ENCODE results near the gene JCAD. TPM values are rescaled to one million over a fixed set of nuclear protein-coding genes. Genes with fewer than 3 reads are reported as not detected.

The JCAD gene
- total and polyA plus RNA-seq, 2 of the 8 experiments (the other 6 are each of a cell fraction or from before 2014, with no cell fraction given) = 0.56 to 5.2 TPM

- TF ChIP-seq HDAC6 (IDR thresholded peaks at IDR 0.05; ENCODE audit: low read depth, low read length) (no peak), EP300 (IDR thresholded peaks at IDR 0.05; ENCODE audit: borderline replicate concordance in 1 of 2, low read depth in 2 of 2, low read length in 2 of 2) (no peak), SIX5 (IDR thresholded peaks at IDR 0.05; ENCODE audit: low read depth, low read length) (no peak)
These were observed 19.4 kb downstream of the JCAD start (continued) for GRCh38 chr10:30039988-30040387.
